Thyroid gland (tissue), 4 donors: Measurements from ENCODE around the gene ANP32A. TPM values are rescaled to one million over a fixed set of nuclear protein-coding genes. Genes with fewer than 3 reads are reported as not detected.
A peak's percentile ranks its signal among the peaks of the same experiment; 100 is the strongest.

Experiments
- DNase-seq, 2 donors: peaks; one replicate each; pipeline ENCODE4 v3.0.0-alpha.2; 2019
- H3K27ac ChIP-seq, 3 donors: fragments of 200-600 bp; sonication (generic); 1 replicate in 2 of 3; 2 replicates in 1 of 3; pipeline ENCODE4 v1.5.1; 2016 to 2019; ENCODE audit warnings: mild to moderate bottlenecking in 1 of 3, moderate library complexity in 1 of 3
- H3K27me3 ChIP-seq: fragments of 200-600 bp; sonication (generic); one replicate; pipeline ENCODE4 v1.5.1; 2019
- H3K36me3 ChIP-seq, 2 donors: fragments of 200-600 bp; sonication (generic); one replicate each; pipeline ENCODE4 v1.5.1; 2016 to 2019
- H3K4me1 ChIP-seq, 2 donors: fragments of 200-600 bp; sonication (generic); one replicate each; pipeline ENCODE4 v1.5.1; 2017 to 2019
- H3K4me3 ChIP-seq, 3 donors: fragments of 200-600 bp; sonication (generic); replicated peaks in 1 of 3; 1 replicate in 2 of 3; 2 replicates in 1 of 3; pipeline ENCODE4 v1.5.1; 2016; ENCODE audit warnings: mild to moderate bottlenecking in 1 of 3
- H3K9me3 ChIP-seq: fragments of 200-600 bp; sonication (generic); one replicate; pipeline ENCODE4 v1.5.1; 2017
- CTCF ChIP-seq, 6 experiments: fragments of 200-600 bp in 3 of 6; fragments of 450-650 bp in 3 of 6; sonication (generic) in 3 of 6; IDR thresholded peaks; one replicate each; pipeline ENCODE4 v1.5.1; 2016 to 2019; ENCODE audit warnings: antibody characterized with exemption in 6 of 6, mild to moderate bottlenecking in 2 of 6, inconsistent platforms in 1 of 6, moderate library complexity in 1 of 6
- POLR2A ChIP-seq, 2 donors: fragments of 450-650 bp; IDR thresholded peaks; one replicate each; pipeline ENCODE4 v1.6.1; 2017; ENCODE audit warnings: antibody characterized with exemption in 2 of 2, mild to moderate bottlenecking in 2 of 2, moderate library complexity in 1 of 2
- WGBS, 2 donors: methylation state at CpG; one replicate each; pipeline ENCODE4 v1.1.5; 2017; 5-methylcytosine and 5-hydroxymethylcytosine counted together
- intact Hi-C: fragments of 100-400 bp; cut with DNase I; formaldehyde crosslinking; loops from one replicate; pipeline ENCODE4 v1.15.1; 2023
- total RNA-seq, 4 donors: library from RNA; depleted of rRNA; stranded (reverse); fragments of >200 nt; gene quantifications; one replicate each; pipeline ENCODE4 v1.2.3, GENCODE V29; 2016

The ANP32A gene
- total RNA-seq, 4 donors from 2014 or later = 65.4 to 116 (median 79.5) TPM

DNA sequence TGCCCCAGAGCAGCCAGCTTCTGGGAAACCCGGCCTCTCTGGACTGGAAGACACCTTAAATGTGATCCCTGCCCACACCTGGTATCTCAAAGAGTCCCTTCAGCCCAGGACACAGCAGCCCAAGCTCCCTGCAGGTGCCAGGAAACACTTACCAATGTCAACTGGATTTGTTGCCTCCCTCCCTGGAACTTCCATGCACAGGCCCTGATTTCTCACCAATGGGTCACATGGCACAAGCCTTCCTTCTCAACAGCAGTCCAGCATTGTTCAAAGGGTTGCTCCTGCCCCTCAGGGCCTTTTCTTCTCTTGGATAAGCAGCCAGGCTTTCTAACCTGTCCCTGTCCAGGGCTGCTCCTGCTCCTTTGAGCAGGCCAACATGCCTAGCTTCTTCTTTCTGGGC is 31.6 kb downstream of the ANP32A start:
- WGBS, 2 donors = 78 to 83% methylated on average over 1 of the region's 1 CpG
- peak overlapping the region in 1 of 3 donors; percentile 27 for H3K27ac ChIP-seq
- DNase-seq = peak; percentile 21 to 38

GRCh38 chr15:68788264-68788624 is 32.5 kb downstream of the ANP32A start:
- H3K9me3 ChIP-seq = no peaks in the 10 kb centered on the region
- peaks cover 0 to 20% of the 10 kb centered on the region in 2 donors for H3K36me3 ChIP-seq
- intact Hi-C loops = loop anchor here (5.0 kb wide), 1 partner anchor 34 kb away; the partner anchor contains the start of gene ANP32A
- no peaks in the 10 kb centered on the region for H3K27me3 ChIP-seq
- H3K27ac ChIP-seq = peak overlapping the region in 1 of 3 donors; percentile 13
- DNase-seq = no peak
- WGBS, 2 donors = 95 to 96% methylated on average over 7 of the region's 8 CpGs
- peaks cover 40 to 53% of the 10 kb centered on the region in 2 donors for H3K4me1 ChIP-seq
- H3K4me3 ChIP-seq = no peak overlapping the region
- no peak for TF ChIP-seq CTCF (IDR thresholded peaks at IDR 0.05)
- TF ChIP-seq POLR2A (IDR thresholded peaks at IDR 0.05) = no peak

More for the DNA sequence above, 31.6 kb downstream of the ANP32A start:
- Histone ChIP-seq H3K9me3 (no peaks in the 10 kb centered on the region), H3K27me3 (no peaks in the 10 kb centered on the region), H3K4me1 (peaks cover 48 to 61% of the 10 kb centered on the region in 2 donors), H3K4me3 (no peak overlapping the region), H3K36me3 (peaks cover 0 to 18% of the 10 kb centered on the region in 2 donors)
- TF ChIP-seq CTCF (IDR thresholded peaks at IDR 0.05) = no peak
- no peak for TF ChIP-seq POLR2A (IDR thresholded peaks at IDR 0.05)
- intact Hi-C loops = loop anchor here (5.0 kb wide), 1 partner anchor 33 kb away; the partner anchor contains the start of gene ANP32A

DNA sequence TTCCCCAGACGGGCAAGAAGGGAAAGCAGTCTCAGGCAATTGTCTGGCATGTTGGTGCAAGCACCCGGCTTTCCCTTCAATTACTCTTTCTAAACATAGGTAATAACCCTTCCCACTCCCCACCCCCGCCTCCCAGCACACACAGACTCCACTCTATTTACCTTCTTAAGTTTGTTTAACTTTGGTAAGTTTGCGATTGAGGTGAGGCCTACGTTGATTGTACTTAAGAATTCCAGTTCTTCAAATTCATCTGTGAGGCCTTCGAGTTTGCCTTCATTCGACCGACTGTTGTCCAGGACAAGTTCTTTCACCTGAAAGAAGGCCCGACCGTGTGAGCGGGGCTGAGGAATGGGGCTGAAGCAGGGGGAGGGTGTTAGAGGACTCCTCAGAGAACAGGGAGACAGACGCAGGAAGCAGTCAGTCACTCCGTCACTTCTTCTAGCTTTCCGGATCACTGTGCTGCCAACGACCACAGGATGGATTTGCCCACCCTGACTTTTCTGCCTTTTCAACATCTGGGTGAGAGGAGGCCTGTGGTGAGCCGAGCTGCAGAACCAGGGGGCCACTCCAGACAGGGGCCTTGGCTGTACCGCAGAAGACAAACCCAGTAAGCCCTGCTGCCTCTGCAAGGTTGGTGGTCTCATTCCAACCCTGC is 33.0 kb downstream of the ANP32A start:
- intact Hi-C loops = loop anchor here (5.0 kb wide), 1 partner anchor 35 kb away; the partner anchor contains the start of gene ANP32A
- Histone ChIP-seq H3K27me3 (no peaks in the 10 kb centered on the region), H3K36me3 (peaks cover 0 to 25% of the 10 kb centered on the region in 2 donors), H3K9me3 (no peaks in the 10 kb centered on the region), H3K4me1 (peaks cover 35 to 48% of the 10 kb centered on the region in 2 donors), H3K27ac (peak overlapping the region in 1 of 3 donors; percentile 13), H3K4me3 (no peak overlapping the region)
- WGBS, 2 donors = 62 to 65% methylated on average over 17 of the region's 17 CpGs
- no peak for DNase-seq
- TF ChIP-seq POLR2A (IDR thresholded peaks at IDR 0.05) = no peak
- TF ChIP-seq CTCF (IDR thresholded peaks at IDR 0.05) = no peak

GRCh38 chr15:68786753-68787152 is 33.9 kb downstream of the ANP32A start:
- no peak for TF ChIP-seq POLR2A (IDR thresholded peaks at IDR 0.05)
- TF ChIP-seq CTCF (IDR thresholded peaks at IDR 0.05) = no peak
- H3K36me3 ChIP-seq = peaks cover 0 to 30% of the 10 kb centered on the region in 2 donors
- H3K4me3 ChIP-seq = no peak overlapping the region
- intact Hi-C loops = loop anchor here (5.0 kb wide), 1 partner anchor 36 kb away; the partner anchor contains the start of gene ANP32A
- H3K4me1 ChIP-seq = peaks cover 26 to 39% of the 10 kb centered on the region in 2 donors
- 90 to 92% methylated on average over 5 of the region's 5 CpGs for WGBS, 2 donors
- no peaks in the 10 kb centered on the region for H3K27me3 ChIP-seq
- H3K9me3 ChIP-seq = no peaks in the 10 kb centered on the region
- no peak overlapping the region for H3K27ac ChIP-seq
- DNase-seq = no peak

GRCh38 chr15:68785541-68785940 is 35.2 kb downstream of the ANP32A start:
- 65 to 70% methylated on average over 5 of the region's 5 CpGs for WGBS, 2 donors
- Histone ChIP-seq H3K27ac (no peak overlapping the region), H3K4me1 (peaks cover 23 to 31% of the 10 kb centered on the region in 2 donors), H3K27me3 (no peaks in the 10 kb centered on the region), H3K36me3 (peaks cover 1 to 30% of the 10 kb centered on the region in 2 donors), H3K4me3 (no peak overlapping the region), H3K9me3 (no peaks in the 10 kb centered on the region)
- intact Hi-C loops = loop anchor here (5.0 kb wide), 1 partner anchor 37 kb away; the partner anchor contains the start of gene ANP32A
- DNase-seq = no peak
- TF ChIP-seq CTCF (IDR thresholded peaks at IDR 0.05) (no peak), POLR2A (IDR thresholded peaks at IDR 0.05) (no peak)
